GM03348 (cell line): ENCODE results near the gene LRRC27.
"Not testable (repeated sequence)": the region's sequence is repeated elsewhere in the genome, so short reads cannot be mapped to it uniquely, and the experiment has no call there.

Source experiments
- DNase-seq: peaks from one replicate; pipeline ENCODE4 v3.0.0; 2012; ENCODE audit warnings: low spot score

LRRC27 gene

GRCh38 chr10:132337854-132338253 is 5.9 kb downstream of the LRRC27 start:
- DNase-seq = not testable (repeated sequence)

GRCh38 chr10:132338876-132339275 is 6.9 kb downstream of the LRRC27 start:
- DNase-seq = no peak

GRCh38 chr10:132339276-132339675 is 7.3 kb downstream of the LRRC27 start:
- DNase-seq = no peak

GRCh38 chr10:132341017-132341416 is 9.0 kb downstream of the LRRC27 start:
- DNase-seq = no peak

GRCh38 chr10:132341781-132342180 is 9.8 kb downstream of the LRRC27 start:
- DNase-seq = no peak

- DNase-seq = no peak
Measured at GRCh38 chr10:132342553-132342952, 10.6 kb downstream of the LRRC27 start.

GRCh38 chr10:132344386-132344785 is 12.4 kb downstream of the LRRC27 start:
- DNase-seq = no peak

GRCh38 chr10:132345345-132345744 is 13.4 kb downstream of the LRRC27 start:
- no peak for DNase-seq

GRCh38 chr10:132346806-132347205 is 14.8 kb downstream of the LRRC27 start:
- no peak for DNase-seq

GRCh38 chr10:132347211-132347930 is 15.4 kb downstream of the LRRC27 start:
- no peak for DNase-seq

GRCh38 chr10:132347931-132348267 is 15.9 kb downstream of the LRRC27 start:
- DNase-seq = no peak

- DNase-seq = no peak
Measured at GRCh38 chr10:132349766-132350165, 17.8 kb downstream of the LRRC27 start.

GRCh38 chr10:132350391-132350790 is 18.4 kb downstream of the LRRC27 start:
- DNase-seq = no peak

GRCh38 chr10:132350946-132351345 is 19.0 kb downstream of the LRRC27 start:
- DNase-seq = no peak

- no peak for DNase-seq
Measured at GRCh38 chr10:132351611-132352010, 19.6 kb downstream of the LRRC27 start.

- DNase-seq = peak; percentile 90
Measured at GRCh38 chr10:132352462-132353308, 20.7 kb downstream of the LRRC27 start.

GRCh38 chr10:132353456-132354355 is 21.7 kb downstream of the LRRC27 start:
- DNase-seq = no peak

GRCh38 chr10:132354356-132355094 is 22.5 kb downstream of the LRRC27 start:
- no peak for DNase-seq

GRCh38 chr10:132355297-132355696 is 23.3 kb downstream of the LRRC27 start:
- no peak for DNase-seq

- no peak for DNase-seq
Measured at GRCh38 chr10:132355754-132356153, 23.8 kb downstream of the LRRC27 start.

- DNase-seq = no peak
Measured at GRCh38 chr10:132356621-132357195, 24.7 kb downstream of the LRRC27 start.
